Measurements from ENCODE around the gene DNAH3. TPM values are rescaled to one million over a fixed set of nuclear protein-coding genes. Genes with fewer than 3 reads are reported as not detected.

DNAH3 gene
- total RNA-seq, 1 experiment from 2014 or later = not detected

DNA sequence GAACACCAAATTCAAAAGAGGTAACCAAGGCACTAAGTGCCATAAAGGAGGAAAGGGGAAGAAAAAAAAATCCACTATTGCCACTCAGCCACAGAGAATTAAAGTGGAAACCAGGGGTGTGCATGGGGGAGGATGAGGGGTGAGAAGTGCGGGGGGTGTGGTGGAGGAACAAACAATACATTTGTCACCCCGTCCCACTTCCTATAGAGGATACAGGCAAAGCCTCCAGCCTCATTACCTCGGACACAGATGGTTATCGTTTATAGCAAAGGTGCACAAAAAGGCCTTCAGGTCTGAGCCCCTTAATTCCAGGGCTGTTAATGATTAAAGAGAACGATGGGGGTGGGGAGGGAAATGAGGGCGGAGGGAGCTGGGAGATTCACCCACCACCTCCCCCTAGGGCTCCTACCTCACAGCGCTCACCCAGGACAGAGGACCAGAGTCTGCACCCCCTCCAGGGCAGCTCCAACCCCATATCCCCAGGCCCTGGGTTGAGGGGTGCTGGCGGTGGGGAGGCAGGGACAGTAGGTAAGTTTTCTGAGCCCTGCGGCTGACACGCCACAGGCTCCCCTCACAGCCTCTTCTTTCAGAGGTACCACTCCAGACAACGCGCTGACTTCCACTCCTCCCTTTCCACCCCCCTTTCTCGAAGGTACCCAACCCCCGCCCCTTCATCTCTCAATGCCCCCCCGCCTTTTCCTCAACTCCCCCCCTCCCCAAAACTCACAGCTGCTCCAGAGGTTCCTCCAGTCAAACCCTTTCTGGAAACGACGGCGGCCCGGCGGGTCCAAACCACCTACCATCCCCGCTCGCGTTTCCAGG, 251.0 kb downstream of the DNAH3 start:
- Histone ChIP-seq H3K36me3 (ENCODE audit: insufficient read depth, low read length) (peaks cover 19% of the 10 kb centered on the region; the same call in 1 of the 2 replicates), H3K79me2 (ENCODE audit: low read length) (peaks cover 60% of the 10 kb centered on the region), H3K27me3 (ENCODE audit: low read length) (no peaks in the 10 kb centered on the region), H3K4me2 (ENCODE audit: low read depth, low read length, poor library complexity, severe bottlenecking) (peak overlapping the region; percentile 96), H3K27ac (ENCODE audit: low read length) (peak overlapping the region; percentile 40), H3K4me3 (ENCODE audit: low read length) (peak overlapping the region; percentile 88), H3K9ac (ENCODE audit: low read length) (peak overlapping the region; percentile 79), H3K4me1 (ENCODE audit: low read length) (peaks cover 54% of the 10 kb centered on the region), H2AFZ (ENCODE audit: low read length) (0 out of 2 replicates have a peak overlapping the region, but pooled peaks have one; percentile 25), H3K9me2 (replicated peaks; ENCODE audit: insufficient read depth, low read length) (no peaks in the 10 kb centered on the region), H4K20me1 (ENCODE audit: insufficient read depth, low read depth, low read length) (peaks cover 19% of the 10 kb centered on the region; the same call in 1 of the 2 replicates), H3K9me3 (ENCODE audit: low read length) (no peaks in the 10 kb centered on the region)
- DNase-seq = peak; percentile 54

GRCh38 chr16:20899071-20899470, 251.6 kb downstream of the DNAH3 start:
- Histone ChIP-seq H2AFZ (ENCODE audit: low read length) (no peak overlapping the region), H3K27me3 (ENCODE audit: low read length) (no peaks in the 10 kb centered on the region), H3K9me3 (ENCODE audit: low read length) (no peaks in the 10 kb centered on the region), H3K9me2 (replicated peaks; ENCODE audit: insufficient read depth, low read length) (no peaks in the 10 kb centered on the region), H4K20me1 (ENCODE audit: insufficient read depth, low read depth, low read length) (peaks cover 19% of the 10 kb centered on the region; the same call in 1 of the 2 replicates), H3K4me2 (ENCODE audit: low read depth, low read length, poor library complexity, severe bottlenecking) (peak overlapping the region; percentile 96), H3K9ac (ENCODE audit: low read length) (peak overlapping the region; percentile 79), H3K4me1 (ENCODE audit: low read length) (peaks cover 52% of the 10 kb centered on the region), H3K36me3 (ENCODE audit: insufficient read depth, low read length) (peaks cover 19% of the 10 kb centered on the region; the same call in 1 of the 2 replicates), H3K4me3 (ENCODE audit: low read length) (peak overlapping the region; percentile 88), H3K27ac (ENCODE audit: low read length) (peak overlapping the region; percentile 40), H3K79me2 (ENCODE audit: low read length) (peaks cover 66% of the 10 kb centered on the region)
- no peak for DNase-seq

DNA sequence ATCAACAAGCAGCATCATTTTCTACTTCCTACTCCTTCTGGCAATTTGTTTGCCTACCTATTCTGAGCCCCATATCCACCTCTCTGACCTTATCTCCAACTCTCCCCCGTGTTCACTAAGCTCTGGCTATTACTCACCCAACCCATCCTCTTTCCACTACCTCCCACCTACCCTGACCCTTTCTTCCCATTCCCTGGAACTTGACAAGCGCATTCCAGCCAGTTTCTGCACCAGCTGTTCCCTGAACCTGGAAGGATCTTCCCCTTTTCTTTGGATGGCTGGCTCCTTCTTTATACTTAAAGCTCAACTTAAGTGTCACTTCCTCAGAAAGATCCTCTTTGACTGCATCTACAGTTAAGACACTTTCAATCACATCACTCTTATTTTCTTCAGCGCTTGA, 252.7 kb downstream of the DNAH3 start:
- no peak overlapping the region for H3K9ac ChIP-seq (ENCODE audit: low read length)

DNA sequence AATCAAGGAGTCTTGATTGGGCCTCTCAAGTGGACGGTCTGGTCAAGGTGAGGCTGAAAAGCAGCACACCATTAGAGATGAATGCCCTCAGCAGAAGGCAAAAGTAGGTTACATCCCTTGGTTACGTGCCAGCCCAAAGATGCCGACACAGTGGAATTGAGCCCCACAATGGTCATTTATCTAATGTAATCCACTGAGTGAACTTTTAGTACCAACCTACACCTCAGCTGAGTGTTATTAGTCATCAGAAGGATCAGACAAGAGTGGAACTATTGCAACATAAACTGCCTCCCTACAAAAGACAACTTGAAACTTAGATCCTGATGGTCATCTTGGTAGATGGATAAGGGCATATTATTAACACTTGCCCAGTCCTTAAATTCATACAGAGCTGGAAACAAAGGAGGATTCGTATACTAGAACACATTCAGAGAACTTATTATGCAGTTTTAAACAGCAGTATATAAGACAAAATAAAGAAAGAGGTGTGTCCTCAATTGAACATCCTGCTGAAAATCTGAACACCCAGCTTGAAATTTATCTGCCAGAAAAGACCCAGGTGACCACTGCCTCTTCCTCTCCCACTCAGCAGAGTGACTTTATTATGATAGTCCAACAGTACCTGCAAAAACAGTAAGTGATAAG, 253.3 kb downstream of the DNAH3 start:
- H3K4me2 ChIP-seq (ENCODE audit: low read depth, low read length, poor library complexity, severe bottlenecking) = peak overlapping the region; percentile 1
- DNase-seq = no peak
- H3K4me3 ChIP-seq (ENCODE audit: low read length) = no peak overlapping the region
- no peaks in the 10 kb centered on the region for H3K9me3 ChIP-seq (ENCODE audit: low read length)
- peaks cover 35% of the 10 kb centered on the region for H3K4me1 ChIP-seq (ENCODE audit: low read length)
- no peak overlapping the region for H3K9ac ChIP-seq (ENCODE audit: low read length)
- no peak overlapping the region for H2AFZ ChIP-seq (ENCODE audit: low read length)
- peaks cover 80% of the 10 kb centered on the region for H3K79me2 ChIP-seq (ENCODE audit: low read length)
- peaks cover 13% of the 10 kb centered on the region; the same call in 1 of the 2 replicates for H3K36me3 ChIP-seq (ENCODE audit: insufficient read depth, low read length)
- H4K20me1 ChIP-seq (ENCODE audit: insufficient read depth, low read depth, low read length) = peaks cover 2% of the 10 kb centered on the region; the same call in 1 of the 2 replicates
- no peak overlapping the region for H3K27ac ChIP-seq (ENCODE audit: low read length)
- no peaks in the 10 kb centered on the region for H3K27me3 ChIP-seq (ENCODE audit: low read length)
- H3K9me2 ChIP-seq (replicated peaks; ENCODE audit: insufficient read depth, low read length) = no peaks in the 10 kb centered on the region

More for the DNA sequence above, 252.7 kb downstream of the DNAH3 start:
- no peaks in the 10 kb centered on the region for H3K9me3 ChIP-seq (ENCODE audit: low read length)
- no peak overlapping the region for H2AFZ ChIP-seq (ENCODE audit: low read length)
- DNase-seq = no peak
- no peak overlapping the region for H3K4me3 ChIP-seq (ENCODE audit: low read length)
- peaks cover 78% of the 10 kb centered on the region for H3K79me2 ChIP-seq (ENCODE audit: low read length)
- H3K4me2 ChIP-seq (ENCODE audit: low read depth, low read length, poor library complexity, severe bottlenecking) = peak overlapping the region; percentile 1
- no peaks in the 10 kb centered on the region for H3K9me2 ChIP-seq (replicated peaks; ENCODE audit: insufficient read depth, low read length)
- no peak overlapping the region for H3K27ac ChIP-seq (ENCODE audit: low read length)
- H3K36me3 ChIP-seq (ENCODE audit: insufficient read depth, low read length) = peaks cover 18% of the 10 kb centered on the region; the same call in 1 of the 2 replicates
- peaks cover 8% of the 10 kb centered on the region; the same call in 1 of the 2 replicates for H4K20me1 ChIP-seq (ENCODE audit: insufficient read depth, low read depth, low read length)
- no peaks in the 10 kb centered on the region for H3K27me3 ChIP-seq (ENCODE audit: low read length)
- peaks cover 41% of the 10 kb centered on the region for H3K4me1 ChIP-seq (ENCODE audit: low read length)

DNA sequence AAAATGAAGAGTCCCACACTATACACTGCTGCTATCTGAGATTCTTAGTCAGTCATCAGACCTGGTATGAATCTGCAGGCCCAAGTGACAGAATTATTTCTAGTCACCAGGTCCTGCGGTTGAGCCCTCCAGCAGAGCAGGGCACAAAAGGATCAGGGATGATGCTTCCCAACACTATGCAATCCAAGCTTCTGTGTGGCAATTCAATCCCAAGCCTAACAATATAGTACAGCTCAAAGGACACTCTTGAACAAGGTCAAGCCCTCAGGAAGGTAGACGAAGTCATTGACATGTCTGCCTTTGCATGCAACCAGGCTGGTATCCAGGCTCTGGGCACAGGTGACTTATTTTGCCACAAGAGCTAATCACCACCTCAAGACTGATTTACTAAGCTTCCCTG, 256.3 kb downstream of the DNAH3 start:
- H3K36me3 ChIP-seq (ENCODE audit: insufficient read depth, low read length) = peaks cover 11% of the 10 kb centered on the region; the same call in 1 of the 2 replicates
- H3K4me2 ChIP-seq (ENCODE audit: low read depth, low read length, poor library complexity, severe bottlenecking) = no peak overlapping the region
- DNase-seq = no peak
- peaks cover 25% of the 10 kb centered on the region for H3K4me1 ChIP-seq (ENCODE audit: low read length)
- no peak overlapping the region for H3K9ac ChIP-seq (ENCODE audit: low read length)
- peaks cover 90% of the 10 kb centered on the region for H3K79me2 ChIP-seq (ENCODE audit: low read length)
- H3K9me3 ChIP-seq (ENCODE audit: low read length) = no peaks in the 10 kb centered on the region
- H3K27me3 ChIP-seq (ENCODE audit: low read length) = no peaks in the 10 kb centered on the region
- H3K9me2 ChIP-seq (replicated peaks; ENCODE audit: insufficient read depth, low read length) = no peaks in the 10 kb centered on the region
- H4K20me1 ChIP-seq (ENCODE audit: insufficient read depth, low read depth, low read length) = no peaks in the 10 kb centered on the region
- no peak overlapping the region for H2AFZ ChIP-seq (ENCODE audit: low read length)
- 0 out of 2 replicates have a peak overlapping the region, but pooled peaks have one; percentile 6 for H3K27ac ChIP-seq (ENCODE audit: low read length)
- no peak overlapping the region for H3K4me3 ChIP-seq (ENCODE audit: low read length)

- H3K79me2 ChIP-seq (ENCODE audit: low read length) = peaks cover 78% of the 10 kb centered on the region
These were observed 260.9 kb downstream of the DNAH3 start for GRCh38 chr16:20889625-20890275.

GRCh38 chr16:20887207-20887606, 263.4 kb downstream of the DNAH3 start:
- Histone ChIP-seq H3K27me3 (ENCODE audit: low read length) (no peaks in the 10 kb centered on the region), H3K4me3 (ENCODE audit: low read length) (no peak overlapping the region), H3K9me3 (ENCODE audit: low read length) (no peaks in the 10 kb centered on the region), H3K4me1 (ENCODE audit: low read length) (peaks cover 6% of the 10 kb centered on the region), H3K9ac (ENCODE audit: low read length) (no peak overlapping the region), H3K9me2 (replicated peaks; ENCODE audit: insufficient read depth, low read length) (no peaks in the 10 kb centered on the region), H4K20me1 (ENCODE audit: insufficient read depth, low read depth, low read length) (no peaks in the 10 kb centered on the region), H2AFZ (ENCODE audit: low read length) (no peak overlapping the region), H3K27ac (ENCODE audit: low read length) (no peak overlapping the region), H3K36me3 (ENCODE audit: insufficient read depth, low read length) (no peaks in the 10 kb centered on the region), H3K4me2 (ENCODE audit: low read depth, low read length, poor library complexity, severe bottlenecking) (no peak overlapping the region), H3K79me2 (ENCODE audit: low read length) (peaks cover 71% of the 10 kb centered on the region)
- no peak for DNase-seq

More at GRCh38 chr16:20889625-20890275, 260.9 kb downstream of the DNAH3 start:
- H3K4me2 ChIP-seq (ENCODE audit: low read depth, low read length, poor library complexity, severe bottlenecking) = no peak overlapping the region
- H3K27me3 ChIP-seq (ENCODE audit: low read length) = no peaks in the 10 kb centered on the region
- no peak overlapping the region for H3K27ac ChIP-seq (ENCODE audit: low read length)
- no peaks in the 10 kb centered on the region for H3K9me2 ChIP-seq (replicated peaks; ENCODE audit: insufficient read depth, low read length)
- no peak for DNase-seq
- H4K20me1 ChIP-seq (ENCODE audit: insufficient read depth, low read depth, low read length) = no peaks in the 10 kb centered on the region
- H3K9ac ChIP-seq (ENCODE audit: low read length) = no peak overlapping the region
- H3K4me3 ChIP-seq (ENCODE audit: low read length) = no peak overlapping the region
- H3K9me3 ChIP-seq (ENCODE audit: low read length) = no peaks in the 10 kb centered on the region
- H2AFZ ChIP-seq (ENCODE audit: low read length) = no peak overlapping the region
- H3K36me3 ChIP-seq (ENCODE audit: insufficient read depth, low read length) = no peaks in the 10 kb centered on the region
- H3K4me1 ChIP-seq (ENCODE audit: low read length) = peaks cover 5% of the 10 kb centered on the region

DNA sequence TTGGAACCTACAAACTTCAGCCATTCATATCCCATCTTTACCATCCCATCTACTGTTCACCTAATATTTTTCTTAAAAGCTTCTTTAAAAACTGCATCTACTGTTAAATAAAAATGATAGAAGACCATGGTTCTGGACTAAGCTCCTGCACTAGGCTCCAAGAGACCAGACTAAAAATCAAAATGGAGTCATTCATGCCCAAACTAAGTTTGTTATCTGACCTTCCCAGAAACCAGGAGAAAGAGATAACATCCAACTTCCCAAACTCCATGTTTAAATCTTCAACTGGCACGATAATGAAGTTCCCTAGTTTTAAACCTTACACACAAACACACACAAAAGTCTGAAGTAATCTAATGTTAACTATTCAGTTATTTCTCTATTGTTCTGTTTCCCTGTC, 264.3 kb downstream of the DNAH3 start:
- Histone ChIP-seq H3K9me3 (ENCODE audit: low read length) (no peaks in the 10 kb centered on the region), H3K4me3 (ENCODE audit: low read length) (no peak overlapping the region), H3K36me3 (ENCODE audit: insufficient read depth, low read length) (no peaks in the 10 kb centered on the region), H3K9ac (ENCODE audit: low read length) (no peak overlapping the region), H4K20me1 (ENCODE audit: insufficient read depth, low read depth, low read length) (no peaks in the 10 kb centered on the region), H3K27me3 (ENCODE audit: low read length) (no peaks in the 10 kb centered on the region), H3K4me2 (ENCODE audit: low read depth, low read length, poor library complexity, severe bottlenecking) (no peak overlapping the region), H2AFZ (ENCODE audit: low read length) (no peak overlapping the region), H3K4me1 (ENCODE audit: low read length) (peaks cover 6% of the 10 kb centered on the region), H3K79me2 (ENCODE audit: low read length) (peaks cover 65% of the 10 kb centered on the region), H3K9me2 (replicated peaks; ENCODE audit: insufficient read depth, low read length) (no peaks in the 10 kb centered on the region), H3K27ac (ENCODE audit: low read length) (no peak overlapping the region)
- no peak for DNase-seq

Data from Karpas-422 (cell line).